MG63 (cell line): ENCODE data around the gene CAPN13. TPM values are rescaled to one million over a fixed set of nuclear protein-coding genes. Genes with fewer than 3 reads are reported as not detected.

Source experiments
- DNase-seq: peaks from one replicate; pipeline ENCODE4 v3.0.0-alpha.2; 2020
- H3K27me3 ChIP-seq: fragments of 250-450 bp; sonication (Bioruptor Pico); 2 replicates; pipeline ENCODE4 v1.5.1; 2020; ENCODE audit warnings: mild to moderate bottlenecking, moderate library complexity
- H3K36me3 ChIP-seq: fragments of 250-450 bp; sonication (Bioruptor Pico); 2 replicates; pipeline ENCODE4 v1.5.1; 2020; ENCODE audit warnings: mild to moderate bottlenecking, moderate library complexity
- H3K4me3 ChIP-seq: fragments of 250-450 bp; sonication (Bioruptor Pico); 2 replicates; pipeline ENCODE4 v1.5.1; 2020; ENCODE audit warnings: mild to moderate bottlenecking, moderate library complexity
- H3K9me3 ChIP-seq: fragments of 250-450 bp; sonication (Bioruptor Pico); 2 replicates; pipeline ENCODE4 v1.5.1; 2020; ENCODE audit warnings: mild to moderate bottlenecking, moderate library complexity
- total RNA-seq: library from RNA; depleted of rRNA; stranded (reverse); fragments of >200 nt; shearing (Covaris generic); gene quantifications from 2 replicates; pipeline ENCODE4 v1.2.3, GENCODE V29; 2014; ENCODE audit warnings: low replicate concordance

The CAPN13 gene
- total RNA-seq, 1 experiment from 2014 or later: not detected

GRCh38 chr2:30722936-30723725, 84.1 kb downstream of the CAPN13 start:
- peaks cover 13% of the 10 kb centered on the region for H3K27me3 ChIP-seq
- no peak for DNase-seq

GRCh38 chr2:30721668-30722647, 85.3 kb downstream of the CAPN13 start:
- Histone ChIP-seq H3K4me3 (no peak overlapping the region), H3K27me3 (peaks cover 10% of the 10 kb centered on the region), H3K9me3 (no peaks in the 10 kb centered on the region), H3K36me3 (no peaks in the 10 kb centered on the region)
- no peak for DNase-seq

More at GRCh38 chr2:30722936-30723725, 84.1 kb downstream of the CAPN13 start:
- H3K9me3 ChIP-seq: no peaks in the 10 kb centered on the region
- no peak overlapping the region for H3K4me3 ChIP-seq
- H3K36me3 ChIP-seq: no peaks in the 10 kb centered on the region

GRCh38 chr2:30721241-30721640, 86.0 kb downstream of the CAPN13 start:
- H3K27me3 ChIP-seq: peaks cover 7% of the 10 kb centered on the region

DNA sequence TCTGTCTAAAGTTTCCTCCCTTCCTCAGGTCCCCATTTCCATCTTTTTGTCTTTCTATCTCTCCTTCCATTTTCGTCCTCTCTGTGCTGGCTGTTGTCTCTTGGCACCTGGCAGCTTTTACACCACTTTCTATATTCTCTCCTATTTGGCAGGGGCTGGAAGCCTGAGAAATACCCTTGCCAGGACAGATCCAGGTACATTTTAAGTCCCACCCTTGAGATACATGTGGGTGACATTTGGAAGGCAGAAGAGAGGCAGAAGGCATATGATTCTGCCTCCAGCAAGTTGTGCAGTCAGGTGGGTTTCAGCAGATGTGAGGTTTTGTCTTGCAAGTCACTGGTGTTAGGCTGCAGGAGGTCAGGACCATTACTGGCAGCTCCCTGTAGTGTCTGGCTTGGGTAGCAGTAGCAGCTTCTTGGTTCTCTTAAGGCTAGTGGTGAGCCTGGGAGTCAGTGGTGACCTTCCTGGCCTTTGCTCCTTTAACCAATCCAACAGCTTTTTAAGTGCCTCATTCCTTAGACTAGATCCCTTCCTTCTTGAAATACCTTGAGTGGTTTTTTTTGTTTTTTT, 90.1 kb downstream of the CAPN13 start:
- no peak overlapping the region for H3K4me3 ChIP-seq
- H3K27me3 ChIP-seq: no peaks in the 10 kb centered on the region

More at GRCh38 chr2:30721241-30721640, 86.0 kb downstream of the CAPN13 start:
- Histone ChIP-seq H3K4me3 (no peak overlapping the region), H3K36me3 (no peaks in the 10 kb centered on the region), H3K9me3 (no peaks in the 10 kb centered on the region)
- DNase-seq: no peak

DNA sequence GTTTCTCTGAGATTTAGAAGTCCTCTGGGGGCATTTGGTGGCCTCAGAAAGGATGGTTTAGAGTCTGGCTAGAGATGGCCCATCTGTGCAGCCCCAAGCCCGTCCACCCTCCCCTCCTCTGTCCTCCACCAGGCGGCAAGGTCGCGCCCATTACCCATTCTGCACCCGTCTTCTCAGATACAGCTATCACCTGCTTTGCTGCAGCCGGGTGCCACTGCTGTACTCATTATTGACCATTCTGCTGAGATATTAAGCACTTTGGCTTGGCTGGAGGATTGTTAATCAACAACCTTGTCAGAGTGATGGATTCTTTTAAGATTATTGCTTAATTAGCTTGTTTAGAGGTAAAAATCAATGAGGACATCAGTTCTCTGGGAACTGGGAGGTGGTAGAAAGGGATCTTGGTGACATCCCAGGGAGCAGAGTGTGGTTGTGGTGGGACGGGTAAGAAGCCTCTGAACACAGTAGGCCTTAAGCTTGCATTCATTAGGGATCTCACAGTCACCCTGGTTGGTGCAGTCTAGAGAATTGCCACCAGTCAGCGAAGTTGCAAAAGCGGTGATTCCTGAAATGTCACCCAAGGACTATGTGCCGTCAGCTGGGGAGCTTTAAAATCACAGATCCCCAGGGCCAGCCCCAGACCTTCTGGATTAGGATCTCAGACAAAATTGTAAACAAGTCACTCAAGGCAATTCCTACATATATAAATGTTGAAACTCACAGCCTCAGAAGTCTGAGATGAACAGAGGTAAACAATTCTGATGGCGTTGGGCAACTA, 90.9 kb downstream of the CAPN13 start:
- DNase-seq: no peak
- no peak overlapping the region for H3K4me3 ChIP-seq
- no peaks in the 10 kb centered on the region for H3K9me3 ChIP-seq
- no peaks in the 10 kb centered on the region for H3K36me3 ChIP-seq
- H3K27me3 ChIP-seq: no peaks in the 10 kb centered on the region

More for the DNA sequence above, 90.1 kb downstream of the CAPN13 start:
- no peak for DNase-seq
- H3K9me3 ChIP-seq: no peaks in the 10 kb centered on the region
- H3K36me3 ChIP-seq: no peaks in the 10 kb centered on the region

- H3K9me3 ChIP-seq: no peaks in the 10 kb centered on the region
- DNase-seq: no peak
- no peak overlapping the region for H3K4me3 ChIP-seq
- no peaks in the 10 kb centered on the region for H3K36me3 ChIP-seq
- no peaks in the 10 kb centered on the region for H3K27me3 ChIP-seq
These were observed 92.2 kb downstream of the CAPN13 start for GRCh38 chr2:30714811-30715709.

- Histone ChIP-seq H3K9me3 (no peaks in the 10 kb centered on the region), H3K27me3 (no peaks in the 10 kb centered on the region), H3K4me3 (no peak overlapping the region), H3K36me3 (no peaks in the 10 kb centered on the region)
- DNase-seq: no peak
These were observed 93.5 kb downstream of the CAPN13 start for GRCh38 chr2:30713698-30714097.

- Histone ChIP-seq H3K27me3 (no peaks in the 10 kb centered on the region), H3K36me3 (no peaks in the 10 kb centered on the region), H3K4me3 (no peak overlapping the region), H3K9me3 (no peaks in the 10 kb centered on the region)
- peak; percentile 81 for DNase-seq
These were observed 95.6 kb downstream of the CAPN13 start for GRCh38 chr2:30711646-30712085.

DNA sequence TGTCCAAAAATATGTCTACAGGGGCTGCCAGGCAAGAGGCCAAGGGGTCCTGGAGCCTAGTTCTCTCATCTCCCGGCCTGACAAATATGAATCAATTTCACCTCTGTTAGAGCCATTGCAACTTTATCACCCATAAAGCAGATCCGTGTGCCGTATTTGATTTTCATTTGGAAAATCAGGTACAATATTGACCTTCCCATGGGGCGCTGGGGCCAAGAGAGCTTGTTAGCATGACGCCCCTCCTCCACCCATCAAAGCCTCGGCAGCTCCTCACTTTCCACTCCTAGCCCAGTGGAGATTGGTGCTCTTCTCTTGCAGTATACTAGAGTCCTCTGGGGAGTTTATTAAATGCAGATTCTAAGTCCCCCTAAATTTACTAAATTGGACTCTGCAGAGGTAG, 96.8 kb downstream of the CAPN13 start:
- DNase-seq: no peak
- Histone ChIP-seq H3K27me3 (no peaks in the 10 kb centered on the region), H3K36me3 (no peaks in the 10 kb centered on the region), H3K9me3 (no peaks in the 10 kb centered on the region), H3K4me3 (no peak overlapping the region)

- Histone ChIP-seq H3K9me3 (no peaks in the 10 kb centered on the region), H3K36me3 (no peaks in the 10 kb centered on the region)
- no peak for DNase-seq
These were observed 97.2 kb downstream of the CAPN13 start for GRCh38 chr2:30710016-30710415.

DNA sequence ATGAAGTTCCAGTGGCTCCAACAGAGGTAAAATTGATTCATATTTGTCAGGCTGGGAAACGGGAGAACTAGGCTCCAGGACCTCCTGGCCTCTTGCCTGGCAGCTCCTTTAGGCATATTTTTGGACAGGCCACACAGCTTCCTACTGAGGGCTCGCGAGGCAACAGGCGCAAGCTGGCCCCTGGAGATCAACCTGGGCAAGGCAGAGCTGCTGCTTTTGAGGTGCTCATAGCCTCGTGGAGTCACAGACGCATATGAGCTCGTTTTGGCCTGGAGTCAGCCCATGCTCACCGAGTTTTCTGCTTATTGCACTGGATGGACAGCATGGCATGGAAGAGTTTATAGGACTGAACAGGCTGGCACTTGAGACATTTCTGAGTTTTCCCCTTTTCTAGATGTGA, 97.7 kb downstream of the CAPN13 start:
- no peaks in the 10 kb centered on the region for H3K9me3 ChIP-seq
- H3K36me3 ChIP-seq: no peaks in the 10 kb centered on the region
- DNase-seq: no peak
- no peaks in the 10 kb centered on the region for H3K27me3 ChIP-seq
- H3K4me3 ChIP-seq: no peak overlapping the region

More at GRCh38 chr2:30710016-30710415, 97.2 kb downstream of the CAPN13 start:
- Histone ChIP-seq H3K27me3 (no peaks in the 10 kb centered on the region), H3K4me3 (no peak overlapping the region)

DNA sequence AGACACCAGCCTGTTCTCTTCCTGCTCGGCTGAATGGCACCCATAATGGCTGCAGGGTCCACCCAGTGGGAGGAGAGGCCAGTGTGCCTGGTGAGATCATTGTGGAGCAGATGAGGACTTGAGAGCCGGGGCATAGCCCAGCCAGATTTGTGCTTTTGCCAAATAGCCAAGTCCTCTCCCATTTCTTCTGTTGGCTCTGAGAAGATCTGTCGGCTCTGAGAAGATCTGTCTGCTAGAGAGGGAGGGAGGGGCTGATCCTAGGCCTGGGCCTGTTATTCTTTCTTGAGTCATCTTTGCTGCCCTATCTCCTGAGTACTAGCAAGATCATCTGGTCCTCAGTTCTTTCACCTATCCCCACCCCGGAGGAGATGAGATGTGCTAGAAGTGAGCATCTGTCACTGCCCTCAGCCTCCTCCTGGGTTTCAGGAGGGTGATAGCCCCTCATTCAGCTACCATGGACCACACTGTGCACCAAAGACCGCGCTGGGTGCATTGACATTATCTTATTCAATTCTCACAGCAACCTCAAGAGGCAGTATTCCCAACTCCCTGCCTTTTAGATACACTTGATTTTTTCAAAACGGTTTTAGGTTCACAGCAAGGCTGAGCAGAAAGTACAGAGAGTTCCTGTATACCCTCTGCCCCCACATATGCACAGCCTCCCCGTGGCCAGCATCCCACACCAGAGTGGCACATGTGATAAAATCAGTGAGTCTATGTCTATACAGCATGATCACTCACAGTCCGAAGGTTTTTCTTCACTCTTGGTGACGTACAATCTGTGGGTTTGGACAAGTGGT, 98.6 kb downstream of the CAPN13 start:
- Histone ChIP-seq H3K4me3 (no peak overlapping the region), H3K9me3 (no peaks in the 10 kb centered on the region; the same call in 1 of the 2 replicates), H3K36me3 (no peaks in the 10 kb centered on the region), H3K27me3 (no peaks in the 10 kb centered on the region)
- peak; percentile 26 for DNase-seq

- DNase-seq: no peak
- no peak overlapping the region for H3K4me3 ChIP-seq
- H3K9me3 ChIP-seq: peaks cover 4% of the 10 kb centered on the region
- H3K27me3 ChIP-seq: no peaks in the 10 kb centered on the region
- no peaks in the 10 kb centered on the region for H3K36me3 ChIP-seq
These were observed 99.8 kb downstream of the CAPN13 start for GRCh38 chr2:30707304-30707903.

DNA sequence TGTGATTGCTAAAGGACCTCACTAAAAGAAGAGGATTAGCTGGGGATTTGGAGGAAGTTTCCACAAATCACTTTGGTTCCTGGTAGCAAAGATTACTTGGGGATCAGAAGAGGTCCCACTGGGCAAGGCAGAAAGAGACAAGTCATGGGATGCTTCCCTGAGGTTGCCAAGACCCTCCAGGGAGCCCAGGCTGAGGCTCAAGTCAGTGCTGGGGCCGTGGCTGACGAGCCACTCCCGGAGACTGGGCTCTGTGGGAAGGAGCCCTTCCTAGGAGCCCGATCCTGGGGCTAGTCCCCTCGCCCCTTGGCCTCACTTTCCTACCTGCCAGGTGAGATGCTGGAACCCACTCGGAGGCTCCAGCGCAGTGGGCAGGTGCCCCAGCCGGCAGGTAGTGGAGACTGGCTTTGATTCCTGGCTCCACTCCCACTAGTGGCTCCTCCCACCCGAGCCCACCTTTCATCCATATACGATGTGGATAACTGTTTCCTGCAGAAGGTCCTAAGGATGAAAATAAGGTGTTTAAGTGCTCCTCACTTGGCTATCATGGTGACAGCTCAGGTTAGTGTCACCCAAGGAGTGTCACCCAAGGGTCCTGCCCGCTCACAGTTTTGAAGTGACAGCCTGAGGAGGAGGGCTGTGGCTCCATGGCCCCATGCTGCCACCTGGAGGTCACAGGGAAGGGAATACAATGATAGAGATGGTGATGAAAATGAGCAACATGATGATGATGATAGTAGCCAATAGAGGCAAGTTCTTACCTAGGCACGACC, 100.5 kb downstream of the CAPN13 start:
- Histone ChIP-seq H3K9me3 (peaks cover 11% of the 10 kb centered on the region), H3K27me3 (no peaks in the 10 kb centered on the region), H3K4me3 (no peak overlapping the region), H3K36me3 (no peaks in the 10 kb centered on the region)
- peak; percentile 55 for DNase-seq
